Measurements from ENCODE around the gene BANF2.
"Not testable (repeated sequence)": the region's sequence is repeated elsewhere in the genome, so short reads cannot be mapped to it uniquely, and the experiment has no call there.

The BANF2 gene

DNA sequence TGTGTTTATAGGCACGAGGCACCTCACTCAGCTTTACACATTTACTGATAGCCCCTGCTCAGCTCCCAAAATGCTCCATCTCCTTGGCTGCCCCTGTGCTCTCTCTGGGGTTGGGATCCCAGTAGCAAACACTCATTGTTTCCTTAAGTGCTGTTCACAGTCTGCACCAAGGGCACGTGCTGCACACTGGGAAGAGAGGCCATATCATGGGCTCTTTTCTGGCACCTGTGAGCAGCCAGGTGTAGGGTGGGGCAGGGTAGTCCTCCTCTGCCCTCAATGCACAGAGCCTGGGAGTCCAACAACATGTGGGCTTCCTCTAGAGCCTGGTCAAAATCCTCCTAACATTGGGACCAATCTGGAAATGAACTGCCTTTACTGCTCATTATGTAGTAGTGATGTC, 67.9 kb downstream of the BANF2 start:
- no peak for DNase-seq

DNA sequence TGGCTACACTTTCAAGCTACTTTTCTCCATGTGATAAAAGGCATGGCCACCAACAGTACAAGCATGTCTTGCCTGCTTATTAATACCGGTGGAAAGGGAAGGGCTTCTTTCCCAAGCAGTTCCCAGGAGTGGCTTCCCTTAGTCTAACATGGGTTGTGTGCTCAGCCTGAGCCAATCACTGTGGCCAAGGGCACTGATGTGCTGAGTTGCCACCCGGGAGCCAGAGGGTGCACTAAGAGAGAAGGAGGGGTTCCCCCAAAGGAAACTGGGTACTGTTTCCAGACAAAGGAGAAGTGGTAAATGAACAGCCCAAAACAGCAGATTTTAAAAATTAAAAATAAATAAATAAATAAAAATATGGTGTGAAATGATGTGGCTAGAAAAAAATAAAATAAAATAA, 68.5 kb downstream of the BANF2 start:
- peak; percentile 32 for DNase-seq

DNA sequence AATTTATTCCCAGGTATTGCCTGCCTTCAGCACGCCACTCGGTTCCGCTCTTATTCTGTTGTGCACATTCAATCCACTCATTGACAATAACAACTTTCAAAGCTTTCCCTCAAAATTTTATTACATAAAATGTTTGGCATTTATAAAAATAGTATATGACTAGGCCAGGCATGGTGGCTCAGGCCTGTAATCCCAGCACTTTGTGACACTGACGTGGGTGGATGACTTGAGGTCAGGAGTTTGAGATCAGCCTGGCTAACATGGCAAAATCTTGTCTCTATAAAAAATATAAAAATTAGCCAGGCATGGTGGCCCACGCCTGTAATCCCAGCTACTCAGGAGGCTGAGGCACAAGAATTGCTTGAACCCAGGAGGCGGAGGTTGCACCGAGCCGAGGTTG, 70.0 kb downstream of the BANF2 start:
- DNase-seq = not testable (repeated sequence)

- DNase-seq = no peak
These were observed 71.6 kb downstream of the BANF2 start for GRCh38 chr20:17771206-17772004.

- no peak for DNase-seq
These were observed 72.2 kb downstream of the BANF2 start for GRCh38 chr20:17772005-17772343.

GRCh38 chr20:17773619-17774018, 73.9 kb downstream of the BANF2 start:
- DNase-seq = no peak

- no peak for DNase-seq
These were observed 75.8 kb downstream of the BANF2 start for GRCh38 chr20:17775600-17775999.

DNA sequence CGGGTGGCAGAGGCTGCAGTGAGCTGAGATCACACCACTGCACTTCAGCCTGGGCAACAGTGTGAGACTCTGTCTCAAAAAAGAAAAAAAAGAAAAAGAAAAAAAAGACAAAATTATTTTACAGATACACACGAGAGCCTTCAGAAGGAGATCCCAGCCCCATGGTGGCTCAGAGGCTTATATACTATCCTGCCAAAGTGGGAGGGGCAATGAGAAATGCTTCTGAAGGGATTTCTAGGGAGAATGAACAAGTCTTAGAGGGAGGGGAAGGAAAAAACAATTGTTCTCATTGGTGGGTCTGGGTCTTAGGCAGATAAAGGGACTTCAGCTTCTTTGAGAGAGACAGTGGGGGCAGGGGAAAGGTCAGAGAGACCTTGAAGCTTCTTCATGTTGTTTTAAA, 76.8 kb downstream of the BANF2 start:
- DNase-seq = no peak

DNA sequence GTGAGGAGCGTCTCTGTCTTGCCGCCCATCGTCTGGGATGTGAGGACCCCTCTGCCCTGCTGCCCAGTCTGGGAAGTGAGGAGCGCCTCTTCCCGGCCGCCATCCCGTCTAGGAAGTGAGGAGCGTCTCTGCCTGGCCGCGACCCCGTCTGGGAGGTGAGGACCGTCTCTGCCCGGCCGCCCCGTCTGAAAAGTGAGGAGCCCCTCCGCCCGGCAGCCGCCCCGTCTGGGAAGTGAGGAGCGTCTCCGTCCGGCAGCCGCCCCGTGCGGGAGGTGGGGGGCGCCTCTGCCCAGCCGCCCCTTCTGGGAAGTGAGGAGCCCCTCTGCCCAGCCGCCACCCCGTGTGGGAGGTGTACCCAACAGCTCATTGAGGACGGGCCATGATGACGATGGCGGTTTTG, 79.2 kb downstream of the BANF2 start:
- not testable (repeated sequence) for DNase-seq

DNA sequence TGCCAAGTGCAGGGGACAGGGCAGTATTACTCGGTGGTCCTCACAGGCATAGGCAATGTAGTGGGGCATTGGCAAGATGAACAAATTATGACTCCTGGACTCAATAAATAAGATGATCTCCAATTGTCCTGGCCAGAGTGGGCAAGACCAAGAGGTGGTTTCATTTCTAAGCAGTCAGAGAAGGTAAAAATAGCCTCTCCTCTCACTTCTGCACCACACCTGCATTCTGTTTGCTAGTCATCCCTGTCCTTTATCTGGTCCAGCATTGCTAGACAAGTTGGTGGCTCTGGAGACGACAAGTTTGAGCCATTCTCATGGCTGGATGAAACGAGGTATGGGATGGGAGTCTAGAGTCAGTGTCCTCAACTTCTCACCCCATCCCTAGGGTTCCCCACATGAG, 83.0 kb downstream of the BANF2 start:
- no peak for DNase-seq

DNA sequence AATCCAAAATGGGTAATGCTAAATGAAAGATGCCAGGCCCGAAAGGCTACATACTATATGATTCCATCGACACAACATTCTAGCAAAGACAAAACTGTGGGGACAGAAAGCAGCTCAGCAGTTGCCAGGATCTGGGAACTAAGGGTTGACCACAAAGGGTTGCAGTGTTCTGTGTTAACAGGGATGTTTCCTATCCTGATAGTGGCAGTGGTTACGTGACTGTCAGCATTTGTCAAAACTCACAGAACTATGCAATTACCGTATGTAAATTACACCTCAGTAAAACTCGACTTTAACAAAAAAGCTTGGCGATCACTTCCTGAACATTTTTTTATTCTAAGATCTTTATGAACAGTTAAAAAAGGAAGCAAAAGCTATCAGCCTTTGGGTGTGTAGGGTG, 83.9 kb downstream of the BANF2 start:
- DNase-seq = peak; percentile 80

GRCh38 chr20:17785007-17785406, 85.2 kb downstream of the BANF2 start:
- DNase-seq = no peak

Measured in hematopoietic multipotent progenitor cell treated with erythropoietin and hydrocortisone succinate and interleukin-3 and kit ligand, for 4 days (in vitro differentiated cells).